ENCODE measurements around the gene BDH1.
A peak's percentile ranks its signal among the peaks of the same experiment; 100 is the strongest.

Gene BDH1

GRCh38 chr3:197512691-197513571 is 42.8 kb downstream of the BDH1 start:
- no peaks in the 10 kb centered on the region for H3K79me2 ChIP-seq (ENCODE audit: insufficient read depth, low read length)
- no peaks in the 10 kb centered on the region for H3K9me2 ChIP-seq (replicated peaks; ENCODE audit: insufficient read depth, low read length)
- H3K4me3 ChIP-seq (ENCODE audit: insufficient read depth, low read length, poor library complexity, severe bottlenecking), result no peak overlapping the region
- no peaks in the 10 kb centered on the region for H3F3A ChIP-seq (ENCODE audit: insufficient read depth)
- no peak overlapping the region for H3K9ac ChIP-seq (ENCODE audit: low read length)
- 0 out of 2 replicates have a peak overlapping the region, but pooled peaks have one; percentile 12 for H3K27ac ChIP-seq (ENCODE audit: low read depth, low read length)
- no peaks in the 10 kb centered on the region for H4K20me1 ChIP-seq (ENCODE audit: low read depth, low read length)
- H2AFZ ChIP-seq (ENCODE audit: low read depth, low read length, severe bottlenecking), result no peak overlapping the region
- H3K36me3 ChIP-seq (ENCODE audit: low read length), result no peaks in the 10 kb centered on the region
- H3K9me3 ChIP-seq (ENCODE audit: insufficient read depth, low read length), result no peaks in the 10 kb centered on the region
- H3K27me3 ChIP-seq (ENCODE audit: low read length), result no peaks in the 10 kb centered on the region
- H3K4me2 ChIP-seq (ENCODE audit: low read depth, low read length, poor library complexity, severe bottlenecking), result no peak overlapping the region
- TF ChIP-seq EZH2phosphoT487 (conservative IDR thresholded peaks at IDR 0.05; ENCODE audit: low read length), result no peak
- no peak for TF ChIP-seq CTCF (IDR thresholded peaks at IDR 0.05; ENCODE audit: insufficient read depth, low read length, poor library complexity, severe bottlenecking)

GRCh38 chr3:197511853-197512635 is 43.7 kb downstream of the BDH1 start:
- Histone ChIP-seq H3K4me3 (ENCODE audit: insufficient read depth, low read length, poor library complexity, severe bottlenecking) (no peak overlapping the region), H3K9me2 (replicated peaks; ENCODE audit: insufficient read depth, low read length) (no peaks in the 10 kb centered on the region), H3K9me3 (ENCODE audit: insufficient read depth, low read length) (no peaks in the 10 kb centered on the region), H3K36me3 (ENCODE audit: low read length) (no peaks in the 10 kb centered on the region), H3K4me2 (ENCODE audit: low read depth, low read length, poor library complexity, severe bottlenecking) (no peak overlapping the region), H3F3A (ENCODE audit: insufficient read depth) (no peaks in the 10 kb centered on the region), H4K20me1 (ENCODE audit: low read depth, low read length) (no peaks in the 10 kb centered on the region), H3K27me3 (ENCODE audit: low read length) (no peaks in the 10 kb centered on the region), H3K27ac (ENCODE audit: low read depth, low read length) (no peak overlapping the region), H3K79me2 (ENCODE audit: insufficient read depth, low read length) (no peaks in the 10 kb centered on the region), H3K9ac (ENCODE audit: low read length) (no peak overlapping the region), H2AFZ (ENCODE audit: low read depth, low read length, severe bottlenecking) (no peak overlapping the region)
- no peak for TF ChIP-seq CTCF (IDR thresholded peaks at IDR 0.05; ENCODE audit: insufficient read depth, low read length, poor library complexity, severe bottlenecking)
- no peak for TF ChIP-seq EZH2phosphoT487 (conservative IDR thresholded peaks at IDR 0.05; ENCODE audit: low read length)

GRCh38 chr3:197511130-197511529 is 44.6 kb downstream of the BDH1 start:
- no peak overlapping the region for H3K27ac ChIP-seq (ENCODE audit: low read depth, low read length)
- H3K9ac ChIP-seq (ENCODE audit: low read length), result no peak overlapping the region
- H3K27me3 ChIP-seq (ENCODE audit: low read length), result no peaks in the 10 kb centered on the region

More at GRCh38 chr3:197511130-197511529, 44.6 kb downstream of the BDH1 start:
- Histone ChIP-seq H3K9me3 (ENCODE audit: insufficient read depth, low read length) (no peaks in the 10 kb centered on the region), H3K4me3 (ENCODE audit: insufficient read depth, low read length, poor library complexity, severe bottlenecking) (no peak overlapping the region), H2AFZ (ENCODE audit: low read depth, low read length, severe bottlenecking) (no peak overlapping the region), H3K36me3 (ENCODE audit: low read length) (no peaks in the 10 kb centered on the region), H3K4me2 (ENCODE audit: low read depth, low read length, poor library complexity, severe bottlenecking) (no peak overlapping the region), H3K9me2 (replicated peaks; ENCODE audit: insufficient read depth, low read length) (no peaks in the 10 kb centered on the region), H3F3A (ENCODE audit: insufficient read depth) (no peaks in the 10 kb centered on the region), H3K79me2 (ENCODE audit: insufficient read depth, low read length) (no peaks in the 10 kb centered on the region), H4K20me1 (ENCODE audit: low read depth, low read length) (no peaks in the 10 kb centered on the region)
- TF ChIP-seq CTCF (IDR thresholded peaks at IDR 0.05; ENCODE audit: insufficient read depth, low read length, poor library complexity, severe bottlenecking) (no peak), EZH2phosphoT487 (conservative IDR thresholded peaks at IDR 0.05; ENCODE audit: low read length) (no peak)

Data from SU-DHL-6 (cell line).